Right renal cortex interstitium (tissue), 3 donors: ENCODE measurements around the gene POR. TPM values are rescaled to one million over a fixed set of nuclear protein-coding genes. Genes with fewer than 3 reads are reported as not detected.
A peak's percentile ranks its signal among the peaks of the same experiment; 100 is the strongest.
"Not testable (repeated sequence)": the region's sequence is repeated elsewhere in the genome, so short reads cannot be mapped to it uniquely, and the experiment has no call there.

Source experiments
- DNase-seq, 3 donors: peaks; one replicate each; pipeline ENCODE4 v3.0.0-alpha.2; 2013; ENCODE audit warnings: low read depth in 3 of 3, low spot score in 2 of 3
- polyA plus RNA-seq, 3 donors: library from polyadenylated mRNA; unstranded; fragments of 120-200 nt; gene quantifications; one replicate each; pipeline ENCODE4 v1.2.1, GENCODE V29; 2013; ENCODE audit not compliant: insufficient read length in 3 of 3

The POR gene
- polyA plus RNA-seq, 3 donors = 53.9 to 56.4 (median 55.2) TPM

GRCh38 chr7:75987805-75988567 is 73.0 kb downstream of the POR start:
- no peak for DNase-seq

- DNase-seq = no peak
Observed at GRCh38 chr7:75988568-75989499, 73.9 kb downstream of the POR start.

DNA sequence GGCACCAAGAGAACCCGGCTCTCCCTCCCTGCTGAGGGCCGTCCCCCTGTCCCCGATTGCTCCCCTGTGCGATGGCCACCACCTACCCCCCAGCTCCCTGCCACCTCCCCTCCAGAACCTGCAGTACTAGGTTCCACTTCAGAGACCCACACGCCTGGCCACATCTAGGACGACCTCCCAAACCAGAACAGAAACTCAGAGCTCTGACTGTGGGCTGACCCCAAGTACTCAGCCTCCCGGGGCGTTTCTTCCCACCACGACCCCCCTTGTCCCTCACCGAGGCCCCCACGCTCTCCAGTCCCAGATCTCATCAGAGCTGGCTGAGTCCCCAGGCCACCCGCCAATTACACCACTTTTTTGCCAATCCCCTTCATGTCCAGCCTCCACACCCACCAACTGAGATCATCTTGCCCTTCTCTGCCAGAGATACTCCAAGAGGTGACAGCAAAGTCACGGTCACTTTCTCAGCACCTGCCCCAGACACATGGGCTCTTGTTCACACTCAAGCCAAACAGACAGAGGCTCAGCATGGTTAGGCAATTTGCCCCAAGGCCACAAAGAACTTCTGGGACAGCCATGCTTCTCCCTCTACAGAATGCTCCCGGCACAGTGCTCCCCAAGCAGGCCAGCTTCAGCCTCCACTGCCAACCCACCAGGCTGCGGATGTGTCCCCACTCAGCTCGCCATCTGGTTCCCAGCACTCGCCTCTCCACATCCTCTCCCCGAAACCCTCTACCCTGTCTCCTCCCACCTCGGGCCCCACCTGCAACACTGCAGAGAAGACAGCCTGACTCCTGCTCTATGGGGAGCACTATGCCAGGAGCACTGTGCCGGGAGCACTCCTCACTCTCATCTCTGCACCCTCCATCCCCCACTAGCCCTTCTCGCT is 74.8 kb downstream of the POR start:
- DNase-seq = no peak

- no peak for DNase-seq
Observed at GRCh38 chr7:75991531-75992082, 76.7 kb downstream of the POR start.

DNA sequence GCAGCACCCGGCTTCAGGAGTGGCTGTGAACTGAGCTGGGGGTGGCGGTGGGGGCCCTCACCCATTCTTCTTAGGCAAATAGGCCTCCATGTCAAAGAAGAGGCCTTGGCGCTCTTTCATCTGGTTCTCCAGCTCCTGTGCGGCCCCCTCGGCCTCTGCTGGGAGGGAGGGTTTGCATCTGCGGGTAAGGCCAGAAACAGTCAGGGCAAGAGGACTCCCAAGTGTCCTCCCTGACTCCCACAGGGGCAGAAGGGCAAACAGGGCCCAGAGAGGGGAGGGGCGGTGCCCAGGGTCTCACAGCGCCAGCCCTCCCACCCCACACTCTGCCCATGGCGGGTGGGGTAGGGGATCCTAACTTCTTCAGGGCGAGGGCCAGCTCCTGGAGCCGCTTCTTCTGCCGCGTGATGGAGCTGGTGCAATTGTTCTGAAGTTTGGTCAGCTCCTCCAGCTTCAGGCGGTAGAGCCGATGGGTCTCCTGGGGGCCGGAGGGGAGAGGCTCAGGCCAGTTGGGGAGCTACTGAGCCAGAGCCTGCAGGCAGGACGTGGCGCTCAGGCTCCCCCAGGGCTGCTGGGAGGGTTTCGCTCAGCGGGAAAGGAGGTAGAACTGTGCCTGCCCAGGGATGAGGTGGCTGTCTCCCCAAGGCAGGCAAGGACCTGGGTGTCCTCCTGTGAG is 77.3 kb downstream of the POR start:
- DNase-seq = no peak

- DNase-seq = no peak
Observed at GRCh38 chr7:75993689-75994387, 78.9 kb downstream of the POR start.

DNA sequence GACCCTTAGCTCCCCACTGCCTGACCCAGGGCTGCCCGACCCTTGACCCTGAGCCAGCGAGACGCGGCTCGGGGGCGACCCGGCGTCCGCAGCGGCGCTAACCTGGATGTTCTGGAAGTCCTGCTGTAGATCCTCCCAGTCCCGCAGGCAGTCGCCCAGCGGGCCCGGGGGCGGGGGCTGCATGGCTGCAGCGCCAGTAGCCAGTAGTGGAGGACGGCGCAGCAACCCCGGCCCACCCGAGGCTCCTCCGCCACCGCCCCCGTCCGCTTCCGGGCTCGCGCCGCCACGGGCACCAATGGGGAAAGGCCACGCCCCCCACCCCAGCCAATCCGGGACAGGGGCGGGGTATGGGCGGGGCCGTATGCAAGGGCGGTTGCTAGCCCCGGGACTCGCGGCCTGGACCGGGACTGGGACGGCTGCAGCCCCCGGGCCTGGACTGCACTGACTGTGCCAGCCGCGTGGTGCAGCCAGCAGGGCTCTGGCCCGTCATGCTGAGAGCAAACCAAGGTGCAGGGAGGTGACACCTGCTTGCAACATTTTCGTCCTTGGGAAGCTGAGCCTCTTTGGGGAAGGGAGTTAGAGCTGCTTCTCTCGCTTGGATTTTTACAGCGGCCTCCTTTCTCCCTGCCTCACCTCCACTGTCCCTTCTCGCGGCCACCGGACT is 79.6 kb downstream of the POR start, which contains the start of gene TMEM120A:
Gene TMEM120A (minus strand): TSS at position 208 of the 664 bp plus-strand sequence. CDS start 25 bp downstream, at position 183.
- DNase-seq = peak; percentile 70 to 86 (median 72)

DNA sequence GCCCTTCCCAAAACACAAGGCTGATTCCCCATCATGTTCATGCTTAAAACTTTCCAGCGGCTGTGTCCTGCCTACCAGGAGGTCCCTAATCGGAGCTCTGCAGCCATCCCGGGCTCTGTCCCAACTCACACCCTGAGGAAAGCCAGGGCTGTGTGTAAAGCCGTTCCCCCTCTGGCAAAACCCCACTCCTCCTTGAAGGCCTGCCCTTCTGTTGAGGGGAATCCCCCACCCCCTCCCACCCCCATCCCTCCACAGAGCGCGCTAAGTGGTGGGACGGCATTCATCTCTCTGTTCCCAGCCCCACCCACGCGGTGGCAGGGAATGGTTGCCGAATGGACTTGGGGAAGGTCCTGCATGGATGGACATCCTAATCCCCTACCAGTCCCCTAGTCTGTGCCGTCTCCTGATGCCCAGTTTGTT is 80.1 kb downstream of the POR start:
- DNase-seq = no peak

GRCh38 chr7:75995996-75996395 is 81.0 kb downstream of the POR start:
- no peak for DNase-seq

GRCh38 chr7:75996476-75996875 is 81.5 kb downstream of the POR start:
- no peak for DNase-seq

DNA sequence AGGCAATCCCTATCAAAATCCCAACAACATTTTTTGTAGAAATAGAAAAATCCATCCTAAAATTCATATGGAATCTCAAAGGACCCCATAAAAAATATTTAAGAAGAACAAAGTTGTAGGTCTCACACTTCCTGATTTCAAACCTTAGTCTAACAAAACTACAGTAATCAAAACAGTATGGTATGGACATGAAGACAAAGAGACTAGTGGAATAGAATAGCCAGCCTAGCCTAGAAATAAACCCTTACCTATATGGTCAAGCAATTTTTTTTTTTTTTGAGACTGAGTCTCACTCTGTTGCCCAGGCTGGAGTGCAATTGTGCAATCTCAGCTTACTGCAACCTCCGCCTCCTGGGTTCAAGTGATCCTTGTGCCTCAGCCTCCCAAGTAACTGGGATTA is 83.1 kb downstream of the POR start:
- no peak for DNase-seq

DNA sequence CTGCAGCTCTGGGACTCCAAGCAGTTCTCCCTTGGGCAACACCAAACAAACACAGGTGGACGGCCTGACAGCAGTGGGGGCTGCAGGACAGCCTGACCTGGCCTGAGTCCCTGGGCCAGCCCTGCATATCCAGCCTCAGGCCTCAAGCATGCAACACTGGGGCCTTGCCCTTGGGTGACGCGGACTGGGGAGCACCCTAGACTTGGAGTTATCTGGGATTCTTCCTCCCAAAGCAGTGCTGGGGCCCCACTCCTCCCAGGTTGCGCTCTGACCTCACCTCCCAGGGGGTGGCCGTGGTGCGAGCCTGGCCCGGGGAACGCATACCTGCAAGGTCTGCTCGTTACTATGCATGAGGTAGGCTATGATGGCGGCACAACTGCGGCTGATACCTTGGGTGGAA is 85.6 kb downstream of the POR start:
- DNase-seq = no peak

GRCh38 chr7:76002139-76002538 is 87.2 kb downstream of the POR start:
- DNase-seq = no peak

DNA sequence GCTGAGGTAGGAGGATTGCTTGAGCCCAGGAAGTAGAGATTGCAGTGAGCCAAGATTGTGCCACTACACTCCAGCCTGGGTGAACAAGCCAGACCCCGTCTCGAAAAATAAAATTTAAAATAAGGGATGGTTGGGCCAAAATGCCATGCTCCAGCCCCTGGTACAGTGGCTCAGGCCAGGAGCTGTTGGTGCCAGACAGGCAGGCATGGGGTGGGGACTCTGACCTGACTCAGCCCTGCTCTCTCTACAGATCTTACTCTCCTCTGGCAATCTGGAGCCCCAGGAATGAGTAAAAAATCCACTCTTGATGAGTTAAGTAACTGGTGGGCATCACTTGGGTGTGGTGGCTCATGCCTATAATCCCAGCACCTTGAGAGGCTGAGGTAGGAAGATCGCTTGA is 87.9 kb downstream of the POR start:
- no peak for DNase-seq

DNA sequence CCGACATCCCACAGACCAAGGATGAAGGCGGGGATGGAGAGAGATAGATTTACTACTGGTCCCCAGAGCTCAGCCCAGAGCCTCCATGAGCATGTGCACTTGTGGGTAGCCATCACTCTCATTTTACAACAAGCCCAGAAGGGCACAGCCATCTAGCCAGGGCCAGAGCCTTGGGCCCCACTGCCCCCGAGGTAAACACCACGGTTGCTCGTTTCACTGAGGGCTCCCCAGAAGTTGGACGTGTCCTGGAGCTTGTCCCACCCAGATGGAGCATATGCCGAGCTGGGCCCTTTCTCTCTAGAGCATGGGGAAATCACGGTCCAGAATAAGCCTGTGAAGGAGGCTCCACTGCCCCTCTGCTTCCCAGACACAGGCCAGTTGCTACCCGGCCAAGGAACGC is 88.4 kb downstream of the POR start:
- DNase-seq = no peak

GRCh38 chr7:76005004-76005403 is 90.0 kb downstream of the POR start:
- DNase-seq = not testable (repeated sequence)

GRCh38 chr7:76008156-76008687 is 93.3 kb downstream of the POR start:
- no peak for DNase-seq
